ENCODE data around the gene PRMT5.
A peak's percentile ranks its signal among the peaks of the same experiment; 100 is the strongest.
"Not testable (repeated sequence)": the region's sequence is repeated elsewhere in the genome, so short reads cannot be mapped to it uniquely, and the experiment has no call there.

Gene PRMT5

GRCh38 chr14:22929104-22929960 is at the start of gene PRMT5:
Gene PRMT5 (minus strand): TSS chr14:22929376. CDS start chr14:22929361, 15 bp downstream.
- peak; percentile 100 for DNase-seq

DNA sequence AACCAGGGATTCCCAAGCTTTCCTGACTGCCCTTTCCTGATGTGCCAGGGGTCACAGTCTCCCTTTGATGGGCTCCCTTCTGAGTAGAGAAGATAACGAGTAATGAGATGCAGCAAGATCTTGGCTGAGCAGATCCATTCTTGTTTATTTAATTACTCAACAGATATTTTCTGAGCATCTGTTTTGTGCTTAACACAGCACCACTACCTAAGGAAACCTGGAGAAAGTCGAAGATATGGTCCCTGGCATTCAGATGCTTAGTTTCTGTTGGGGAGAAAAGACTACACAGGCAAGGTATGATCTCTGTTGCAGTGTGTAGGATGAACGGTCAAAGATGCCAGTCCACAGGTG is 49.3 kb upstream of the PRMT5 start:
- no peak for DNase-seq

- DNase-seq = no peak
These were observed 48.7 kb upstream of the PRMT5 start for GRCh38 chr14:22977684-22978486.

GRCh38 chr14:22977434-22977683 is 48.2 kb upstream of the PRMT5 start:
- no peak for DNase-seq

DNA sequence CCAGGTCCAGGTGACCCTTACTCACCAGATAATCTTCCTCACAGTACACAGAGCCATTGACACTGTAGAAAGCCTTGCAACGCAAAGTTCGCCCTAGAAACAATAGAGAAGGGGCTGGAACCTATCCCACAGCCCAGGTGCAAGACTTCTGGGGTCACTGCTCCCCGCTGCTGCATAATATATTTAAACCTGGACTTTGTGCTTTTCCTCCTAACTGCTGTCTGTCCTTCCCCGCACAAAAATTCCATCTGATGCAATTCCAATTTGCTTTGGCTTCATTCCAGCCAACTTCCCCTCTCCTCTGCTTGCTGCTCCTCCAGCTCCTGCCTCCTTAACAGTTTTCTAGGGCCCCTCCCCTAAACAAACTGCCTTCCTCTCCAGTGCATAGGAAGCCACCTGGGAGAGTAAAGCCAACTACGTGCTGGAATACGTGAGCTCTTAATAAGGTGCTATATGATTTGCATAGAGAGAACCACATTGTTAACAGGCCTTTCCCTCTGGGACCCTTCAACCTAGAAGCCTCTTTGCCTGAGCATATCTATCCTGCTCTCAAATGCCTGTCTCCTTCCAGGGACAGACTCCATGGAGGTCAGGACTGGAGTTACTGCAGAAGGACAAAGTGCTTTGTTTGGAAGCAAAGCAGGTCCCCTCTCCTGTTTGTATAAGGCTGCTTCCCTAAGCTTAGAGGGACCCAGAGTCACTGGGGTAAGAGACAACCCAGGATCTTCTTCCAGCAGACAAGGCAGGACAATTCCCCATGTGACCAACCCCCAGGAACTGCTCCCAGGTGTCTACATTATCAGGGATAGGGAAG is 47.7 kb upstream of the PRMT5 start:
- DNase-seq = no peak

- DNase-seq = no peak
These were observed 45.5 kb upstream of the PRMT5 start for GRCh38 chr14:22974530-22975313.

DNA sequence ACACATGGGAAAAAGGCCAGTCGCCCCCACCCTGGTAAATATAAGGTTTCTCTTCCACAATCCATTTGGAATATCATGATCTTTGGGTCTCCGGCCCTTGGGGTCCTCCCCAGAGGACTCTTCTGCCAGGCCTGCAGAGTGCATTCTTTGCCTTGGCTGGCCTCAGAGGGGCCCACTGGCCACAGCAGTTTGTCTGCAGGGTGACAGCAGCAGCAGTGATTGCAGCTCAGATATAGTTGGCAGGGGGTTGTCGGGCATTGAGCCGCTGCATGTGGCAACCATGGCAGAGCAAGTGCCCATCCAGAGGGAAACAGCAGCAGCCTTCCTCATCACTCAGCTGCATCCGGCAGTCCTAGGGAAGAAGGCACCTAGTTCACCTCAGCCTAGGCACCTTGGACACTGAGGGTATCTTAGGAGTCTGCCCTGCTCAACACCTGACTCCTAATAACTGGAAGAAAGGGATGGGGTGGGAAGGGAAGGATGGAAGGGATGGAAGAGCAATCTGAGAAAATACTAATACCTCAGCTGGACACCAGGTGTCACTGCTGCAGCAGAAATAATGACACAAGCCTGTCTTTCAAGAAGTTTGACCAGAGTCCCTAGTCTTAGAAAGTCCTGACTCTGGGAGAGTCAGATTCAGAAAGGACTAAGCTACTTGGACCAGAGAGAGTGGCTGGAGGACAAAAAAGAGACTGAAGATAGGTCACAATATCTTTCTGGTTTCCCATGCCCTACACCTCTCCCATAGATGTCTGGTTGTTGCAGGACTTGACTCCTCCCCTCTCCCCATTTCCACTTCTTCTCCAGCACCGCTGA is 44.2 kb upstream of the PRMT5 start:
- DNase-seq = peak; percentile 48

DNA sequence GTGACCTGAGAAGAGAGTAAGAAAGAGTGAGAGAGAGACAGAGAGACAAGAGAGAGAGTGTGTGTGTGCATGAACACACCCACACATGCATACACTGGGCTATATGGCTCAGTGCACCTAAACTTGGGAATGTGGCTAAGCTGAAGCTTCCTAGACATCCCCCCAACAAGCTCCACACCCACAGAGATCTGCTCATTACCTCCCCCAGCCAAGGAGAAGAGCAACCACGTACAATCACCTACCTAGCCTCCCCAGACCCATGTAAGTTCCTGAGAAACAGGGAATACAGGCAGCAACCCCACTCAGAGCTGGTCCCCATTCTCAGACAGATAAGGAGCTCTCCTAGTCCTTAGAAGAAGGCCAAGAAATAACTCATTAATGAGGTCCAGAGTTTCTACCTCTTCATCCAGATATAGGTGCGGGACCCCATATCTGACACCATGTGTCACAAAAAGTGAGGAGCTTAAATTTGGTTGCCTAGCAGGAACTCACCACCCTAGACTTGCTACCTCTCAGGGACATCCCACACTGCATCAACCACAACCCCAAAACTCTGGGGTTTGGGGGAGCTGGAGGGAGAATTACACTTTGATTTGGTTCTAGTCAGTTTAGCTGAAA is 43.2 kb upstream of the PRMT5 start:
- no peak for DNase-seq

DNA sequence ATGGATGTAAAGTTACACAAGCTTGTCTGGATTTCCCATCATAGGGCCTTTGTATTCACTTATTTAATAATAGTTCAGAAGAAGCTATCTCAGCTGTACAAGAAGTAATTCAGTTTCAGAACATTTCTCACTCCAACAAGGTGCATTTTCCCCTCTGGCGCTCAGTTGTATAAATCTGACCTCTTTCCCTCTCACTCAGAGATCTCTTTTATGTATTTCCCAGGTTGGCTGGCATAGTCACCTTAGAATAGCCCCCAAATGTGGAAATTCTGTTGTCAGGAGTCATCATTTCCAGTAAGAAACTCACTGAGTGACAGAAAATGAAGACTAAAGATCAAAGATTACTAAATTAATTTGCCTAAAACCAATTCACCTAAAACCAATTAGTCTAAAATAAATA is 42.0 kb upstream of the PRMT5 start:
- no peak for DNase-seq

DNA sequence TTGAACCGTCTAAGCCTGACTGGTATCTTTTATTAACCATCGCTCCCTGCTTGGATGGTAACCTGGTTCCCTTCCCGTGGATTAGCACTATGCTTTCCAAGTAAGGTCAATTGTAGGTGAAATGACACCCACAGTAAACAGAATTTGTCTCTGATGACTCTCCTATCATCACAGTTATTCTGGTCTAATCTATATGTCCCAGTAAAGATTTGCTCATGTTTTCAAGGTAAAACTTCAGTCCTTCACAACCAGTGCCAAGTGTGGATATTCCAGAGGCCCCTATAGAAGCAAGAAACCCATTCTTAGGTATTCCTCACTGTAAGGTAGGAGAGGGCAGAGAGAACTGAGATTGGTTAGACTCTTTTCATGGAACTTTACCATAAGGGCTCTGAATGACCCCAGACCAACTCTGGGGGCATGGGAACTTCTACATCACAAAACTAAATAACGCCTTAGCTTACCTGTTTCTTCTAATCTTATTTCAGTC is 37.6 kb upstream of the PRMT5 start:
- DNase-seq = no peak

- not testable (repeated sequence) for DNase-seq
These were observed 37.0 kb upstream of the PRMT5 start for GRCh38 chr14:22965916-22966782.

- DNase-seq = no peak
These were observed 33.0 kb upstream of the PRMT5 start for GRCh38 chr14:22962061-22962676.

- DNase-seq = no peak
These were observed 26.8 kb upstream of the PRMT5 start for GRCh38 chr14:22955702-22956569.

DNA sequence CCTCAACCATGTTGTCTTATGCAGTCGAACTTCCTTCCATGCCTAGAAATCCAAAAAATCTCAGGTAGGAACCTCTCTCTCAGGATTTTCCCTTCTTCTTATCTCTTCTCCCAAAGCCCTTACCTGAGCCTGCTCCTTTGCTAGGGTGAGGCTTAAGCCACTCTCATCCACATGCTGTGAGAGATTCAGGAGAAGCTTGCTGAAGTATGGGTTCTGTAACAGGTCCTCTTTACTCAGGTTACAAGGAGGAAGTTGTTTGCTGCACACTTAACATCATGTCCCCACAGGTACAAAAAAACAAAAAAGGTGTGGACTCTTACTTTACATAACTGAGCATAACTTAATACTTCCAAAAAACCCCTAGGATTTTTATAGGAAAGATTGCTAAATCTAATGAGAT is 23.2 kb upstream of the PRMT5 start:
- DNase-seq = no peak

DNA sequence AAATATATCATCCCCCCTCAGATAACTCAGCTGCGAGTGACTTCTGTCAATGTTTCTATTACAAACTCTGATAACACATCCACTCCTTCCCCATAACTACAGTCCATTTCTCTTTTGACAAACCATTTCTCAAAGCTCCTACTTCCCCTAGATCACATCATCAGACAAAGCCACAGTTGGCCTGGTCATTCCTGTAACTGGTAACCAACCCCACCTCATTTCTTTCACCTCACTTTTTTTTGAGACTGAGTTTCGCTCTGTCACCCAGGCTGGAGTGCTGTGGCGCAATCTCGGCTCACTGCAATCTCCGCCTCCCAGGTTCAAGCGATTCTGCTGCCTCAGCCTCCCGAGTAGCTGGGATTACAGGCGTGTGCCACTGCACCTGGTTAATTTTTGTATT is 22.6 kb upstream of the PRMT5 start:
- DNase-seq = not testable (repeated sequence)

GRCh38 chr14:22945642-22946041 is 16.5 kb upstream of the PRMT5 start:
- no peak for DNase-seq

DNA sequence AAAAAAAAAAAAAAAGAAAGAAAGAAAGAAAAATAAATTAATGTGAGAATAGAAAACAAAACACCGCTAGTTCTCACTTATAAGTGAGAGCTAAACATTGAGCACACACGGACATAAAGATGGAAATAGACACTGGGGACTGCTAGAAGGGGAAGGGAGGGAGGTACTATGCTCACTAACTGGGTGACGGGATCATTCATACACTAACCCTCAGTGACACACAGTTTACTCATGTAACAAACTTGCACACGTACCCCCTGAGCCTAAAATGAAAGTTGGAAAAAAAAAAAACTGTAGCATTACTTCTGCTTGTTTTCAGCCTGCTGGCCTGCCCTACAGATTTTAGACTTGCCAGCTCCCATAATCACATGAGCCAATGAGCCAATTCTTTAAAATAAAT is 10.5 kb upstream of the PRMT5 start:
- DNase-seq = no peak

- DNase-seq = no peak
These were observed 6.0 kb upstream of the PRMT5 start for GRCh38 chr14:22935156-22935555.

DNA sequence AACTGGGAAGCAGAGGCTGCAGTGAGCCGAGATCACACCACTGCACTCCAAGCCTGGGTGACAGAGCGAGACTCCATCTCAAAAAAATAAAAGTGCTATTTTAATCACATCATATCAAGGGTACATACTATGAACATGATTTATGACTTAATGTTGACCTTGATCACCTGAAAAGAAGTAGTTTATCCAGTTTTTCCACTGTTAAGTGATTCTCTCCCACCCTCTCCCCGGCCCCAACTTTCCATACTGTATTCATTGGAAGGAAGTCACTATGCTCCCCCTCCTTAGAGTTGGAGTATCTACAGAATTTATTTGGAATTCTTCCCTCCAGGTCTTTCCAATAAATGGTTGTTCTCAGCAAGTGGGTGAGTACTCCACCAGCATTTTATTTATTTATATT is 3.0 kb upstream of the PRMT5 start:
- no peak for DNase-seq

Data from CD4-positive, alpha-beta T cell treated with Interleukin-4 for 4 hours (primary cell).